Fibroblast of lung (primary cell): ENCODE data around the gene MFSD2A. TPM values are rescaled to one million over a fixed set of nuclear protein-coding genes. Genes with fewer than 3 reads are reported as not detected.

Experiments used
- DNase-seq, 2 donors: peaks; one replicate each; pipeline versions ENCODE4 v3.0.0 to v3.0.0-alpha.2; 2010; ENCODE audit warnings: low read depth in 2 of 2
- H2AFZ ChIP-seq: 2 replicates; pipeline ENCODE4 v1.5.1; 2012; ENCODE audit warnings: low read length, control low read depth, inconsistent platforms
- H3K27ac ChIP-seq: 2 replicates; pipeline ENCODE4 v1.5.1; 2011; ENCODE audit warnings: low read length, control low read depth; ENCODE audit not compliant: insufficient read depth
- H3K27me3 ChIP-seq: 2 replicates; pipeline ENCODE4 v1.5.1; 2011; ENCODE audit warnings: mild to moderate bottlenecking, low read length; ENCODE audit not compliant: control insufficient read depth, insufficient read depth
- H3K36me3 ChIP-seq: 2 replicates; pipeline ENCODE4 v1.5.1; 2011; ENCODE audit warnings: low read length; ENCODE audit not compliant: control insufficient read depth, insufficient read depth
- H3K4me1 ChIP-seq: 2 replicates; pipeline ENCODE4 v1.5.1; 2011; ENCODE audit warnings: low read length; ENCODE audit not compliant: control insufficient read depth, insufficient read depth; ENCODE audit errors: extremely low read depth
- H3K4me2 ChIP-seq: 2 replicates; pipeline ENCODE4 v1.5.1; 2011; ENCODE audit warnings: low read length, control low read depth; ENCODE audit not compliant: insufficient read depth; ENCODE audit errors: extremely low read depth
- H3K4me3 ChIP-seq, 4 experiments: fragments of 200-600 bp in 1 of 4; sonication (generic) in 1 of 4; replicated peaks in 1 of 4; 2 replicates each; pipeline ENCODE4 v1.5.1; 2011 to 2016; ENCODE audit warnings: low read length in 4 of 4, low read depth in 3 of 4, mild to moderate bottlenecking in 3 of 4, control low read depth in 2 of 4, inconsistent platforms in 1 of 4, mixed read lengths in 1 of 4; ENCODE audit not compliant: insufficient read depth in 1 of 4; ENCODE audit errors: control extremely low read depth in 1 of 4
- H3K79me2 ChIP-seq: 2 replicates; pipeline ENCODE4 v1.5.1; 2012; ENCODE audit warnings: mild to moderate bottlenecking, low read length, inconsistent platforms; ENCODE audit not compliant: control insufficient read depth, insufficient read depth
- H3K9ac ChIP-seq: 2 replicates; pipeline ENCODE4 v1.5.1; 2011; ENCODE audit warnings: mild to moderate bottlenecking, low read length, control low read depth; ENCODE audit not compliant: insufficient read depth
- H3K9me3 ChIP-seq: 2 replicates; pipeline ENCODE4 v1.5.1; 2012; ENCODE audit warnings: low read depth, low read length; ENCODE audit not compliant: control insufficient read depth, insufficient read depth
- H4K20me1 ChIP-seq: 2 replicates; pipeline ENCODE4 v1.5.1; 2011; ENCODE audit warnings: low read length; ENCODE audit not compliant: control insufficient read depth, insufficient read depth; ENCODE audit errors: extremely low read depth
- CTCF ChIP-seq, 2 donors: IDR thresholded peaks in 1 of 2; conservative IDR thresholded peaks in 1 of 2; 1 replicate in 1 of 2; 2 replicates in 1 of 2; pipeline ENCODE4 v1.5.1; 2011 to 2012; ENCODE audit warnings: low read length in 2 of 2, control low read depth in 1 of 2, inconsistent platforms in 1 of 2, low read depth in 1 of 2, mild to moderate bottlenecking in 1 of 2
- EZH2 ChIP-seq: IDR thresholded peaks from 2 replicates; pipeline ENCODE4 v1.5.1; 2012; ENCODE audit warnings: low read length, control low read depth, mild to moderate bottlenecking; ENCODE audit errors: missing control alignments
- polyA plus RNA-seq, 2 donors: library from polyadenylated mRNA; depleted of rRNA in 1 of 2; stranded (reverse) in 1 of 2; unstranded in 1 of 2; fragments of >200 nt; gene quantifications; 2 replicates each; pipeline ENCODE4 v1.2.1, GENCODE V29; 2011 to 2012; ENCODE audit warnings: missing spikeins in 1 of 2
- total RNA-seq: library from RNA; depleted of rRNA; stranded (reverse); fragments of >200 nt; gene quantifications from 2 replicates; pipeline ENCODE4 v1.2.1, GENCODE V29; 2014

MFSD2A gene
- total and polyA plus RNA-seq, 2 donors (not counting 1 experiment from before 2014, with no cell fraction given): 0.90 to 1.2 TPM

DNA sequence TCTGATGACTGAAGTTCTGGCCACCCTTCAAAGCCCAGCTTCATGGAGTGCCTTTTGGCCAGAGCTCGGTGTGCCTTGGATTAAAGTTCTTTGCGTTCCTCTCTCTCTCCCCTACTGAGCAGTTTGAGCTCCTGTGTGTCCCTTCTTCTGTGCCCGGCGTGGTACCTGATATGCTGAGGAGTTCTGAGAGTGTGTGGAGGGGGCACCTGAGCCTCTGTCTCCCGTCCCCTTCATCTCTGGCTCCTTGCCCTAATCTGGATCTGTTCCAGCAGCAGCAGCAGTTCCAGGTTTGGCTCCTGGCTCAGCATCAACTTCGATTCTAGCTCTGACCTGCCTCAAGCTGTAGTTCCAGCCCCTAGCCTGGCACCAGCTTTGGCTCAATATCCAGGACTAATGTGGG, 28.1 kb upstream of the MFSD2A start:
- no peak for DNase-seq
- no peaks in the 10 kb centered on the region for H3K9me3 ChIP-seq
- peaks cover 10% of the 10 kb centered on the region for H3K27me3 ChIP-seq
- H3K27ac ChIP-seq: no peak overlapping the region
- no peaks in the 10 kb centered on the region for H4K20me1 ChIP-seq
- no peak overlapping the region for H3K9ac ChIP-seq
- H3K4me2 ChIP-seq: no peak overlapping the region
- H3K36me3 ChIP-seq: no peaks in the 10 kb centered on the region
- H3K4me1 ChIP-seq: no peaks in the 10 kb centered on the region
- TF ChIP-seq EZH2 (no peak), CTCF (conservative IDR thresholded peaks at IDR 0.05 in 1 of 2, IDR thresholded peaks at IDR 0.05 in 1 of 2; ENCODE audit: low read depth in 1 of 2, low read length in 2 of 2) (no peak)
- no peak overlapping the region for H2AFZ ChIP-seq
- no peak overlapping the region for H3K4me3 ChIP-seq
- H3K79me2 ChIP-seq: no peaks in the 10 kb centered on the region

DNA sequence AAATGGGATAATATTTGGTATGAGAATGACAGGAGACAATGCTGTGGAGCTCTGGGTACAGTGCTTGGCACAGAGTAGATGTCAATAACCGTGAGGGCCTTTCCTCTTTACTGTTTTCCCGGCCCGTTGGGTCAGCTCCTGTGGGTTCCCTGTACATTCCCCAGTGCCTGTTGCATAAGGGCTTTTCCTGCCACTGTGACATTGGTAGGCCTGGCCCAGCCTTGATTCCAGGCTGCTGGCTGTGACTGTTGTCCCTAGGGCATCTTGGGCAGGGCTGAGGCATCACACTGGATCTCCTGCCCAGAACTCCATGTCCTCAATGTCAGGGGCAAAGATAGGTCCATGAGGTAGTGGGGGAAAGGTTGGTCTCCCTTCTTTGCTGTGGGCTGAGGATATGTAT, 27.4 kb upstream of the MFSD2A start:
- Histone ChIP-seq H3K27me3 (peaks cover 4% of the 10 kb centered on the region), H3K4me2 (no peak overlapping the region), H3K36me3 (no peaks in the 10 kb centered on the region), H2AFZ (no peak overlapping the region), H3K79me2 (no peaks in the 10 kb centered on the region), H3K4me1 (no peaks in the 10 kb centered on the region), H4K20me1 (no peaks in the 10 kb centered on the region), H3K4me3 (no peak overlapping the region), H3K27ac (no peak overlapping the region), H3K9ac (no peak overlapping the region), H3K9me3 (no peaks in the 10 kb centered on the region)
- no peak for TF ChIP-seq EZH2
- no peak for TF ChIP-seq CTCF (conservative IDR thresholded peaks at IDR 0.05 in 1 of 2, IDR thresholded peaks at IDR 0.05 in 1 of 2; ENCODE audit: low read depth in 1 of 2, low read length in 2 of 2)
- no peak for DNase-seq

- no peak overlapping the region for H3K27ac ChIP-seq
- no peaks in the 10 kb centered on the region for H3K36me3 ChIP-seq
- H4K20me1 ChIP-seq: no peaks in the 10 kb centered on the region
- H3K27me3 ChIP-seq: peaks cover 4% of the 10 kb centered on the region
- no peaks in the 10 kb centered on the region for H3K4me1 ChIP-seq
- H3K79me2 ChIP-seq: no peaks in the 10 kb centered on the region
- DNase-seq: no peak
- H3K9ac ChIP-seq: no peak overlapping the region
- no peak overlapping the region for H3K4me2 ChIP-seq
- no peak overlapping the region for H2AFZ ChIP-seq
- TF ChIP-seq EZH2 (no peak), CTCF (conservative IDR thresholded peaks at IDR 0.05 in 1 of 2, IDR thresholded peaks at IDR 0.05 in 1 of 2; ENCODE audit: low read depth in 1 of 2, low read length in 2 of 2) (no peak)
- H3K9me3 ChIP-seq: no peaks in the 10 kb centered on the region
- H3K4me3 ChIP-seq: no peak overlapping the region
Observed at GRCh38 chr1:39928809-39929587, 25.9 kb upstream of the MFSD2A start.
